GM19324 (cell line): ENCODE results near the gene CLDN20.
"Not testable (repeated sequence)": the region's sequence is repeated elsewhere in the genome, so short reads cannot be mapped to it uniquely, and the experiment has no call there.

Experiments
- ATAC-seq: cut with Tn5 transposase; IDR thresholded peaks from one replicate; pipeline ENCODE4 v1.9.1; 2021; ENCODE audit warnings: mild to moderate bottlenecking, moderate library complexity; ENCODE audit not compliant: unreplicated experiment, low FRiP score

The CLDN20 gene

DNA sequence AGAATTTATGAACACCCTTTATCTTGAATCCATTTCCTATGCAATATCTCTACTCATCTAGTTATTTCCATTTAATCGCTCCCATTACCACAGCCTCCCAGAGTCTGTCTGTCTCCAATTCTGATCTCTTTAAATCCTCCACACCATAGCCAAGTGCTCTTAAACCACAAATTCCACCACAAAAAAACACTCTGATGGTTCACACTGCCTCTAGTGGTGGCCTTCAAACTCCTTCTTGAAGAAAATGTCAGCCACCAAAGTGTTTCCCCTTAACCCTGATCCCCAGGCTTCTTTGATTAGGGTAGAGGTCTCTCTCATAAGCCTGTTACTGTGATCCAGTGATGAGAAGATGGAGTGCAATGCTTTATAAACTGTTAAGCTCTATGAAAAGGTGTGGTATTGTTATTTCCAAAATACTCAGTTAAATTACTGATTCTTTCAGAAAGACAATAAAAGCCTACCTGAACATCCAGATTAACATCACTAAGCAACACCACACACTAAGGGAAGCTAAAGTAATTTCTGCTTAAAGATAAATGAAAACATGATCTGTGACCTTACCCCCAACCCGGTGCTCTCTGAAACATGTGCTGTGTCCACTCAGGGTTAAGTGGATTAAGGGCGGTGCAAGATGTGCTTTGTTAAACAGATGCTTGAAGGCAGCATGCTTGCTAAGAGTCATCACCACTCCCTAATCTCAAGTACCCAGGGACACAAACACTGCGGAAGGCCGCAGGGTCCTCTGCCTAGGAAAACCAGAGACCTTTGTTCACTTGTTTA lies 4.5 kb downstream of the CLDN20 start:
- not testable (repeated sequence) for ATAC-seq

DNA sequence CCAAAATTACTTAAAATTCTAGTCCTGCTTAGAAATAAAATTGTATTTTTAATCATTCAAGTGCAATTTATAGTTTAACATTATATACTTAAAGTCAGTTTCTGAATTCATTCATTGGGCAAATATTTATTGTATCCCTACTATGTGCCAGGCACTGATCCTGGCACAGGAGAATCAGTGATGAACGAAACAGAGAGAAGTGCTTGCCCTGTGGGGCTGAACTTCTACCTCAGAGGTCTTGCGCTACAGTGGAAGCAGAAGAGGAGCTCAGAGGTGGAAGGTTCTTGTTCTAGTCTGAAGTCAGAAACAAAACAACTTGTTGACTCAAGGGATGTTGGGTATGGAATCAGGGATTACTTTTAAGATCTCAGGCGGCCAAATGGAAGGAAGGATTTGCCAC lies 6.0 kb downstream of the CLDN20 start:
- no peak for ATAC-seq

GRCh38 chr6:155270561-155271091 lies 6.8 kb downstream of the CLDN20 start:
- no peak for ATAC-seq

DNA sequence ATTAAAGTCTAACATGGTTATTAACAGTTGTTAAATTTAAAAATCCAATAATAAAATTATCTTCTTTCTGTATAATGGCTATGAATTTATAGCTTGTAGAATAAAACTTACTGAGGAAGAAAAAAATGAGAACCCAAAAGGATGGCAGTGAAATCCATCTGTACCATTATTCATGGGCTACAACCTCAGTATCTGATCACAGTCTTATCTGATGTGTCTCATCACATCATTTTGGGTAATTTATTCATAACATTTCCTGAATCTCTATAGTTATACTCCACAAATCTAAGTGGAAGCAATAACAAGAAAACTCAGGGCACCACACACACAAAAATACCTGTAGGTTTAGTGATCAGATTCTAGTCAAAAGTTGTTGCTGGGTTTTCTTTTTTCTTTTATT lies 7.3 kb downstream of the CLDN20 start:
- no peak for ATAC-seq

GRCh38 chr6:155272353-155273232 lies 8.8 kb downstream of the CLDN20 start:
- ATAC-seq, result no peak

DNA sequence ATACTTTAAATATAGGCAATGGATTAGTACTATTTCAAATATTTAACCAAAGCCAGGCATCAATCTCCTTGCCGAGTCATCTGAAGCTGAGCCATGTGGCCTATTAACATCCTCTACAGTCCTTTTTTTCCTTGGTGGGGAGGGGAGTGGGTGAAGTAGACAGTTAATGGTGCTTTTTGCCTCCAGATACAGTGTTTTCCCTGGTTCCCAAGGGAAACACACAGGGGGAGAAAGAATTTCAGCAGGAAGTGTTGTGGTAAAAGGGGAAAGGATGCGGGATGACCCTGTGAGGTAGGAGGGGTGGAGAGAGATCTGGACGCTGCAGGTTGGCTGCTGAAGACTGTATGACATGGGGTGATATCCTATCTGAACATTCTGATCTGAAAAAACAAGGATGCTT lies 9.6 kb downstream of the CLDN20 start:
- ATAC-seq, result no peak

DNA sequence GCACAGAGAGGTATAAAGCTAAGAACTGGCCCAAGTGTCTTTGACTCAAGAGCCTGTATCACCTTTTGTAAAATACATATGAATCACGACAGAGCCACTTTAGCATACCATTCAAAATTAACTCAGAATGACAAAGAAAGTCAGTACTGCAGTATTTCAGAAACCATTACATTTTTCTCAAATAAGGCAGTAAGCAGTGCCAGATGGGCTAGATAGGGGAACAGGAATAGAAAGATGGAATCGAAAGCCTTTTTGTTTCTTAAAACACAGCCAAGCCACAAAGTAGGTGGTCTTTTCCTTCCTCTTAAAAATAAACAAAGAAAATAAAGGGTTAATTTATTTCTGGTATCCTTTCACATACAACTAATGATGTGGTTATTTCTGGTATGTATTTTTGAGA lies 10.3 kb downstream of the CLDN20 start:
- ATAC-seq, result no peak

DNA sequence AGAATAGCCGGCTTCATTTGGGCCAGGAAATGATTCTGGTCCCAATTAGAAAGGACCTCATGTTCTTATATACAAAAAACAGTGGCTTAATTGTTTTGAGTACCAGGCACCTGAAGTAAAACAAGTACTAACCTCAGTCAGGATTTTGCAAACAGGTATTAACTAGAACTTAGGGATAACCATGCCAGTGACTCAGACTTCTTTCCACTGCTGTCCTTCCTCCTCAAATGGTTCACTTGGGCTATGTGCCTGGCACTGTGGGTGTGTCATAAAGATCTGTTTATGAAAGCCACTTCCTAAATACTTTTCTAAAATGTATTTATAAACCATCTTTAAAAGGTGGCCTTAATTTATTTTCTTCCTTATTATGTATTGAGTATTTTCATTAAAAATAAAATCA lies 10.7 kb downstream of the CLDN20 start:
- ATAC-seq, result no peak

GRCh38 chr6:155275808-155276480 lies 12.1 kb downstream of the CLDN20 start:
- no peak for ATAC-seq

GRCh38 chr6:155276638-155277037 lies 12.8 kb downstream of the CLDN20 start:
- no peak for ATAC-seq

DNA sequence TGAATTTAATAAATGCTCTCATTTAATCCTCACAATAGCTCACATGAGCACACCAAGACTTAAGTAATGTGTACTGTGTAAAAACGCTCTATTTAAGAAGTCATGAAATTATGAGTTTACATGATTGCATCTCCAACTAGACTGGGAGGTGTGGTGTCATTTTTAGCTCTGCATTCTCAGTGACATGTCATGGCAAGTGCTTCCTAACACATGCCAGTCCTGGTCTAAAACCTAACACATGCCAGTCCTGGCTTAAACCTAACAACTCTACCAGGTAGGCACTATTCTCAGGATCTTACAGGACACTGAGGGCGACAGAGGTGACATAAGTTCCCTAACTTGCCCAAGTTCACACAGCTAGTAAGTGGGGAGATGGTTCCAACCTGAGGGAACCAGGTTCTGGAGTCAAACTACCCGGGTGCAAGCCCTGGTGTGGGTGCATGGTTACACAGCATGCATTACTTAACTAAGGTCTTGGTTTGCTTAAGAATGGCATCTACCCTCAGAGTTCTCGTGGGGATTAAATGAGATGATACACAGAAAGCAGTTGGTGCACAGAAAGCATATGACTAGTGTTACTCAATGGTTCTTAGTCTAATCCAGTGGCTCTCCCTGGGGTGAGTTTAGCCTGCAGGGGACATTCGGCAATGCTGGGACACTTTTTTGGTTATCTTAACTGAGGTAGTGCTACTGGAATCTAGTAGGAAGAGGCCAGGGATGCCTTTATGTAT lies 14.7 kb downstream of the CLDN20 start:
- no peak for ATAC-seq

GRCh38 chr6:155284775-155285174 lies 21.0 kb downstream of the CLDN20 start:
- no peak for ATAC-seq

- no peak for ATAC-seq
These were observed 23.9 kb downstream of the CLDN20 start for GRCh38 chr6:155287762-155288161.

GRCh38 chr6:155290491-155290890 lies 26.7 kb downstream of the CLDN20 start:
- ATAC-seq, result no peak

DNA sequence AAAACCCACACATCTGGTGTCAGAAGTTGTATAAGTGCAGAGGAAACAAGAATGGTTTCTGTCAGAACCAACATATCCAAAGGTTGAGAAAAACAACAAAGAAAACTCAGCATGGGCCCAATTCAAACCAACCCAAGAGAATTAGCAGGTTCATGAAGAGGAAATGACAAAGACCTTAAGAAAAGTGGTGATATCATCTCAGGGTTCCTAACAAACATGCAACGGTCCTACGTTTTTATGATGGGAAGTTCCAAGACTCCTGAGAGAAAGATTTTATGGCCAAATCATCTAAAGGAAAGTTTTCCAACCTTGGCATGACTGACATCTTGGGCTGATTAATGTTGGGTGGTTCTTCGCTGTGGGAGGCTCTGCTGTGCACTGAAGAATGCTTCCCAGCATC lies 27.5 kb downstream of the CLDN20 start:
- no peak for ATAC-seq

DNA sequence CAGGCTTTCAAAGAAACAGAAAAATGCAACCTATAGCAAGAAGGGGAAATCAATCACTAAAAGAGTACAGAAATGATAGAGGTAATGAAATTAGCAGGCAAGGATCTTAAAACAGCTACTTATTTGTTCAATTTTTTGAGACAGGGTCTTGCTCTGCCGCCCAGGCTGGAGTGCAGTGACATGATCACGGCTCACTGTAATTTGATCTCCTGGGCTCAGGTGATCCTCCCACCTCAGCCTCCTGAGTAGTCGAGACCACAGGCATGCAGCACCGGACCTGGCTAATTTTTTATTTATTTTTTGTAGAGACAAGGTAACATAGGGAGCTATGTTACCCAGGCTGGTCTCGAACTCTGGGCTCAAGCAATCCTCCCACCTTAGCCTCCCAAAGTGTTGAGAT lies 28.9 kb downstream of the CLDN20 start:
- no peak for ATAC-seq

DNA sequence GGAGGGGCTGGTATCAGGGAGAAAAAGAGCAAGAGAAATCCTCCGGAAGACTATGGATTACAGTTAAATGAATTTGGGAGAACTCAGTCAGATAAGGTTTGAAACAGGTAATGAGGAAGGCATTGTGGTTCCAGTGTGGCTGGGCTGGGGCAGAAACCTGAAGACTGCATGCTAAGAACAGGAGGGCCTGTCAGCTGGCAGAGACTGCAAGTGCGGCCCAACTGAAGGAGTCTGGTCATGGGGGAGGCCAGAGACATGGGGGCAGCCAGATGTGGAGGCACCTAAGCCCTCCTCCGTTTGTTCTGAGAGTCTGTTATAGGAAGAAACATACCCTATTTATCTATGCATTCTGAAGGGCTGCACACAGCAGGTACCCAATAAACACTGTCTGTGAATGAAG lies 33.9 kb downstream of the CLDN20 start:
- ATAC-seq, result no peak

- ATAC-seq, result no peak
These were observed 38.1 kb downstream of the CLDN20 start for GRCh38 chr6:155301867-155302266.

DNA sequence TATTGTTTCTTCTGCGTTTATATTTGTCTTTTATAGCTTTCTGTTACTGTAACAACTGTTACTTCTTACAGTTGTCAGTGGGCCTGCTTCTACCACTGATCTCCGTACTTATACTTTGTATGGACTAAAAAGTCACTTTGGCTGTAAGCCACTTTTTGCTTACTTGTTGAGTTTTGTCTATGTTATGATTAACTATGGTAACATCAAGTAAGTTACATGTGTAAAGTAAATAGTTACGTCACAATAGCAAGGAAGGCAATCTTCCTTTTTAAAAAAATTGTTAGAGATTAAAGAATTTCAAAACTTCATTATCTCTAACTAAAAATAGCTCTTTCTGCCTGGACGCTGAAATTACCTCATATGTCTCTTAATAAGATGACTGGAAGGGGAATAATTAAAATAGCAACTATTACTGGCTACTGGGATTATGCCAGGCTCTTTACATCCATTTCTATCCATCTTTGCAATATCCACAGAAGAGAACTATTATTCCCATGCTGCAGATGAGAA lies 39.6 kb downstream of the CLDN20 start:
- no peak for ATAC-seq

DNA sequence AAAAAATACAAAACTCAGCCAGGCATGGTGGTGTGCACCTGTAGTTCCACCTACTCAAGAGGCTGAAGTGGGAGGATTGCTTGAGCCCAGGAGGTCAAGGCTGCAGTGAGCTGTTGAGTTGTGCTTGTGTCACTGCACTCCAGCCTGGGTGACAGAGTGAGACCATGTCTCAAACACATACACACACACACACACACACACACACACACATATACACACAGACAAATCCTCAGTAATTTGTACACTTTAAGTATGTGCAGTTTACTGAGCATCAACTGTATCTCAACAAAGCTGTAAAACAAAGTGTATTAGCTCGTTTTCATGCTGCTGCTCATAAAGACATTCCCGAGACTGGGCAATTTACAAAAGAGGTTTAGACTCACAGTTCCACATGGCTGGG lies 43.1 kb downstream of the CLDN20 start:
- no peak for ATAC-seq
